Measurements from ENCODE around the gene FASTKD2.

The FASTKD2 gene

DNA sequence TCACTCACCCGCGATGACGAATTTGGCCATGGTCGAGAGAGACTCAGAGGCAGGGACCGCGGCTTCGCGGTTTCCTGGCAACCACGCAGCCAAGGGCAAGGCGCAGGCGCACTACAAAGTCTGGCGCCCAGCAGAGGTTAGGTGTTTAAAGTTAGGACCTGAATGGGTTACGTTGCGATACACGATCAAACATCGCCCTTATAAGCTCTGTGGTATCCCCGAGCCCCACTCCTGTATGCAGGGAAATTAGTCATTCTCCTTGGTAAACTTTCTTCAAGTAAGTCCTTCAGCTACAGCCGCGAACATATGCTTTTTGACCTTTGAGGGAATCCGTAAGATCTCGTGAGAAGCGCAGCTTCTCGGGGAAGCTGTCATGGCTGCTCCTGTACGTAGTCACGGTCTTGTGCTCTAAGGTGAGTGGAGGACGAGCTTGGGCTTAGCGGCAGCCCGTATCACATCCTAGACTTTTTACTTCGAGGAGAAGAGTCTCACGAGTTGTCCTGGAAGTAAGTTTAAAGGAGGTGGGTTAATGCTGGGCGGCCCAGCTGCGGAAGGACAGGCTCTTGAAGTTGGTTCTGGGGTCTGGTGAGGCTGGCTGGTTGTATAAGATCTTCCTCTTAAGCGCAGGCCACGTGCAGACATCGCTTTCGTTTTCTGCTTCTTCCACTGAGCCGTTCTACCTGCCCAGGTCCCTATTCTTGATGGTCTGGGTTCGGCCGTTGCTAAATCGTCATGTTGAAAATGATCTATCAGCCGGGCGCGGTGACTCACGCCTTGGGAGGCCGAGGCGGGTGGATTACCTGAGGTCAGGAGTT, at the start of gene FASTKD2, which contains the start of gene MDH1B:
Gene FASTKD2, plus strand, starts transcription at position 365 of the 815 bp plus-strand sequence. CDS start 1,088 bp downstream, outside the sequence.
Gene MDH1B, minus strand, starts transcription at position 87 of the 815 bp plus-strand sequence. Its CDS starts 57 bp downstream, at position 30.
- peak; percentile 83 for DNase-seq (ENCODE audit: low read depth)

DNA sequence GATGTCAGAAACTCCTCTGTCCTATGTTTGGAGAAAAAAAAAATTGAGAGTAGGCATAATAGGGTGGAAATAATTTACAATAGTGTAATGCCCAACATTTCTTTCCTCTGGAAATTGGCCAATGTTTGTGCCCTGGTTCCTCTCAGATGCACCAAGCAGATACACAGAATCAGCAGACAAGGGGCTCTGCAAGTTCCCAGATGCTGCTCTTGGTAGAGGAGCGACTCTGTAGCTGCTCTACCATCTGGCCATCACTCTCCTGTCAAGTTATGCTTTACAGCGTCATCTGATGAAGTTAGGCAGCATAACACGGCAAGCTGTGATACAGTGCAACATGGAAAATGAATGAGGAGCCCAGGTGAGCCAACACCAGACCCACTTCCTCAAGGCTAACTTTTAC, 48.8 kb upstream of the FASTKD2 start:
- DNase-seq (ENCODE audit: low read depth): no peak

DNA sequence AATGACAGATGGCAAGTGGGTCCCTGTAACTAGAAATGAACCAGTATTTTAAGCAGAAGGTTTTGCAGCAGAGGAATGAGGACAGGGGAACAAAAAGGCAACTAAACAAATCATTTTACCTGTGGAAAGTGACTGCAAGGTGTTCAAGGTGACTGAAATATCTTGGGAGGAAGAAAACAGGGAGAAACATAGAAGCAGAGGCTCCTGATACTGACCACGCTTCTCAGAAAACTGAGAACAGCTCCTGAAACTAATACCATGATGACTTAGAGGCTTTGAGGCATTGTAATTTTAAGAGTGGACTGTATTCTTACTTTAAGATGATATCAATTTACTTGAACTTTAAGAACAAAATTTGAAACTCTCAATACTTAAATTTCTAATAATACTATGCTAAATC, 47.1 kb upstream of the FASTKD2 start, which contains the start of gene DYTN:
Gene DYTN, minus strand, starts transcription at position 101 of the 400 bp plus-strand sequence. CDS start 117 bp downstream, outside the sequence.
- no peak for DNase-seq (ENCODE audit: low read depth)

DNA sequence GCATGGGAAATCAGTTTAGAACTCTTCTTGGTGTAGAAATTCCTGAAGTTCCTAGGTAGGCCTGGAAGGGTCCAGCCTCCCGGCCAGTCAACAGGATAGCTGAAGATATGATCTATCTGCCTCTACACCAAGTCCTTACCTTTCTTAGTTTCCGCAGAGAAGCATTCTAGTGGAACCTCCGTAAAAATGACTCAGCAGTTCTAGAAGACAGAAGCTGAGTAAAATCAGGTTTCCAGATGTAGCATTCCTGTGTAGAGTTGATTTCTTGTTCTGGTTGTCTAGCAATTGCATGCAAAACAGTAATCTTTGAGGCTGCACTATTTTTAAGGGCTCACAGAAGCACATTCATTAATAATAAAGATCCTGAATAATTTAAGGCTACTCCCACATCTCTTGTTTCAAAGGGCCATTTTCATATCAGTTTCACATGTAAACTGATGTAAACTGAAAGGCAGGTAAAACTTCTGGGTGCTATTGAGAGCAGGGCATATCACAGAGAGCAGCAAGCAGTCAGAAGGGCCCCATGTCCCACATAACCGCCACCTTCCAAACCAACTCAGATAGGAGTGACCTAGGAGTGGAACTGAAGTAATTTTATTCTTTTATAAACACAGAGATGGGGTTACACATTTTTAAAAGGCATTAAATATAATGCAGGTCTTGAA, 44.0 kb upstream of the FASTKD2 start:
- no peak for DNase-seq (ENCODE audit: low read depth)

DNA sequence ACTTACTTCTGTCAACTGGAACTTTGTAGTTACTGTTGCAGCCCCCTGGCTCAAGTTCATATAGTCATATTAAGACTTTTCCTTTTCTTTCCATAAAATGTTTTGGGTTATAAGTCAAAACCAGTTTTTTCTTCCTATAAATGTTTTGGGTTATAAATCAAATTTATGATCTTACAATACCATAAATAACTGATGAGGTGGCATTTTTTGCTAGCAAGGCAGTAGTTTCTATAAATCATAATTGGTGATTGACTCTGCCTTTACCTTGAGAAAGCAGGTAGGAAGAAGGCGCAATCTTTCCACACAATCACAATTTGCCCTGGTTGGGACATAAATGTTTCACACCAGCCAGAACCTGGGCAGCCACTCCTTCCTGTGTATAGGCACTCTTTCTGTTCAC, 42.1 kb upstream of the FASTKD2 start:
- no peak for DNase-seq (ENCODE audit: low read depth)

DNA sequence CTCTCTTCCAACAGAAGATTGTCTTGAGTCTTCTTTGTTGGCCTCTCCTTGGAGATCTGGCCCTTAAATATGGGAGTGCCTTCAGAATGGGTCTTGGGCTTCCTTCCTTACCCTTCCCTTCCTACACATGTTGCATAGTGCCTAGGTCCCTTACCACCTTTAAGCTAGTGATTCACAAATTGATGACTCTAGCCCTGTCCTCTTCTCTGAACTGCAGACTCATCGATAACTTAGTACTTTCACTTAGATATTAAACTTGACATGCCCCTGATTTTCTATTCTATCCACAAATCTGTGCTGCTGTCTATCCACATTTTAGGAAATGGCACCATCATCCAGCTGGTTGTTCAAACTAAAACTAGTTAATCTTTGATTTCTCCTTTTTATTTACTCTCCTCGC, 38.1 kb upstream of the FASTKD2 start:
- no peak for DNase-seq (ENCODE audit: low read depth)

DNA sequence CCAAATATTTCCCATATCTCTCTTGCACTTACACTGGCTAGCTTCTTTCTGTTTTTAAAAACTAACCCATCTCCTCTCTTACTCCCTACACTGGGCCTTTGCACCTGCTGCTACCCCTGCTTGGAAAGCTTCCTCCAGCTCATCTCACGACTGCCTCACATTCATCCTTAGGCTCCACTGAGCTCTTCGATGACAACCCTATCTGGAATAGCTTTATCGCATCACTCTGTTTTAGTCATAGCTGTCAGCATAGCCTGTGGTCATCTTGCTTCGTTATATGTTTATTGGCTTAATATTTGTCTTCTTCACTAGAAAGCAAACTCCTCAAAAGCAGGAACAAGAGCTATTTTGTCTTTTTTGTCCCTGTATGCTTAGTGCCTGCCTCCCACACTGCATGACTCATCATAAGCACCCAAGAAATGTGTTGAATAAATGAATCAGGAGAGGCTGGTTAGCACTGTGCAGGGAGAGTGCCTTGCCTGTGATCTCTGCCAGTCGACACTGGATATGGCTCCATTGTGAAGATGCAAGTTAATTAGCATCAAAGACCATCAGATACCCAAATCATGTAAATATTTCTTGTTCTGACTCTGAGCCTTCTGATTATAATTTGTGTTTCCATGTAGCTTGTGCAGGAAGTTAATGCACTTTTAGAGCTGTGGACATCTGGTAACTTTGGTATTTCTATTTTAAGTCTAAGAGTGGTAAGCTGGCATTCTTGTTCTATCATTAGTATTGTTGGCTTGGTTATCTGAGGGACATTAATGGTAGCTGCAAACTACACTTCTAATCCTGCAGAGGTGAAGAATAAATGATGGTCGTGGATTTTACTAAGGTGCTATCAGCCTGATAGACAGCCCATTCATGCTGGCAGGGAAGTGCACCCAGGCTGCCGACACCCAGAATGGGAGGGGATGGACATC, 36.9 kb upstream of the FASTKD2 start:
- DNase-seq (ENCODE audit: low read depth): no peak

DNA sequence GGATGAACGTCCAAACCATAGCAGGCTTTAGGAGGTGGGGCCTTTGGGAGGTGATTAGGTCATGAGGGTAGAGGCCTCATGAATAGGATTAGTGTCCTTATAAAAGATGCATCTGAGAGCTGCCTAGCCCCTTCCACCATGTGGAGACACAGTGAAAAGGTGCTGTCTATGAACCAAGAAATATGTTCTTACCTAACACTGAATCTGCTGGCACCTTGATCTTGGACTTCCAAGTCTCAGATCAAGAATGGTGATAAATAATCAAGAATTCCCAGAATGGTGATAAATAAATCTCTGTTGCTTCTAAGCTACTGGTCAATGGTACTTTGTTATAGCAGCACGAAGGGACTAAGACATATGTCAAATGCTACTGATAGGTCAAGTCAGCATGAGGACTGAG, 32.1 kb upstream of the FASTKD2 start:
- DNase-seq (ENCODE audit: low read depth): no peak

DNA sequence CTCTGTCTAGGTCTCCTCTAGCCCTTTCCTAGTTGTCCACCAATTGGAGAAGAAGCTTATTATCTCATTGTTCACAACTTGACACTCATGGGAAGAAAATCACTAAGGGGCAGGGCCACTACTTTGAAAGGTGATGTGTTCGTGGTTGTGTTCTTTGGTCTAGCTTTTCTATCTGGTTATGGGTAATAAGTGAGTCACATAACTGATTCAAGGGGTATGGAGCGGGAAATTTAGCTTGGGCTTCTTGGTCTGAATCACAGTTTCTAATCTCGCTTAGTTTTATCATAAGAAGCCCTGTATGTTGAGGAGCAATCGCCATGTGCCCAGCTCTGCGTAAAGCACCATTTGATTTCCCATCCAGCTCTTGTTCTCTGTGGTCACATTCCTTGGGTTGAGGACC, 28.5 kb upstream of the FASTKD2 start:
- no peak for DNase-seq (ENCODE audit: low read depth)

DNA sequence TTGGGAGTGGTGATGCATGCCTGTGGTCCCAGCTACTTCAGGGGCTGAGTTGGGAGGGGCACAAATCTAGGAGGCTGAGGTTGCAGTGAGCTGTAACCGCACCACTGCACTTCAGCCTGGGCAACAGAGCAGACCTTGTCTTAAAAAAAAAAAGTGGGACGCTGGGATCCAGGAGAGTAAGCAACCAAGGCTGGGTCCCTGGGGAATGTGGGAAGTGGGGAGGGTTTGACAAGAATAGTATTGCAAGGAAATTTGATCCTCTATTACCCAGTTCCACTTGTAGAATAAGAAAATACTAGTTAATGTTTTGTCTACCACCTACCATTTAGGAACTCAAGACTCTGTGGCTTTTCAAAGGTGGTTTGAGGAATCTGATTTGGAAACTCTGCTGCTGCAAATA, 26.1 kb upstream of the FASTKD2 start:
- no peak for DNase-seq (ENCODE audit: low read depth)

DNA sequence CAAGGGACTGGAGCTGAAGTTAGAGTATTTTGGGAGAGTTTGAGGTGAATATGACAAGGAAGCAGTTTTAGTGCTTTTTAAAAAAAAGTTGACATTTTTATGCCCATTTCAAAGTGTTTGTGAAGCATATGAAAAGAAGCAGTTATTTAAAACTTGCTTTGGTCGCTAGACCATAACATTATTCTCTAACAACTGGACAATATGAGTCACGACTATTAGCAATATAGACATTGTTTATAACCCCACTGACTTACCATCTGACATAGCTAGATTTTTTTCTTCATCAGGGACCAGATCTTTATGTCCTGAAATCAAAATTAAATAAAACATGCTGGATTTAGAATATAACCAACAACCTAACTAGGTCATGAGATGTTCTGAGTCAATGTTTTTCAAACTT, 24.6 kb upstream of the FASTKD2 start:
- no peak for DNase-seq (ENCODE audit: low read depth)

DNA sequence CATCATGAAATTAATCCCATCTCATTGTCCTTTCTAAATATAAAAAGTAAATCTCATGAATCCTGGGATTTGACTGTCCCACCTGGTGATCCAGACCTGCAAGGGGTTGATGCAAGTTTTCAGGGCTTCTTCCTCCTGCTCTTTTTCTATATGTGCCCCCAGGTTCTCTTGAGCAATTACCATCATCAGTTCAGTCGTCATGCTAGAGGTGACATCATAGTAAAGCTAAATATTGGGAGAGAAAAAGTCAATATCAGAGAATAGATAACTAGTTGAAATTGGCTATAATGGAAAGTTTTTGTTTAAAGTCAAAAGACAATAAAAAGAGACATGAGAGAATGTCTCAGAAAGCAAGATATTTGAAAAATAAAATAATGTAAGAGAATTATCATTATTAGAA, 8.6 kb upstream of the FASTKD2 start:
- no peak for DNase-seq (ENCODE audit: low read depth)

DNA sequence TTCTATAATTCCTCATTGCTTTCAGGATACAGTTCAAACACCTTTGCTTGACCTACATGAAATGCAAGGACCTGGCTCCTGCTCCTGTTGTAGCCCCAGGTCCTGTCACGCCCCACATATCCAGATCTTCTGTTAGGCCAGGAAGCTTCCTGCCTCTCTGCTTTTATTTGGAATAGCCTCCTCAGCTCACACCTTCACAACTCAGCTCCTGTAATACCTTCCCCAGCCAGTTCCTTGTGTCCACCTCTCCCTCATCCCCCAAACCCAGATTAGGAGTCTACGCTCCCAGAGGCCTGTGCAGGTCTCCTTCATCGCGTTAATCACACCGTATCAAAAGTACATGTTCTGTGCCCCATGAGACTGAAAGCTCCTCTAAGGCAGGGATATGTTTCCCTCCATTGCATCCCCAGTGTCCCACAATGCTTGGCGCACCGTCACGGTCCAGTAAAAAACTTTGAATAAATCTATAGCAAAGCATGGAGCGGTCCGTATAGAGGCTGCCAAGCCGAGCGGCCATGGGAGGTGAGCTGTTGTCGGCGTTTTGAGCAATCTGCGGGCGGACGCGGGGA, 649 bp upstream of the FASTKD2 start:
- DNase-seq (ENCODE audit: low read depth): no peak

DNA sequence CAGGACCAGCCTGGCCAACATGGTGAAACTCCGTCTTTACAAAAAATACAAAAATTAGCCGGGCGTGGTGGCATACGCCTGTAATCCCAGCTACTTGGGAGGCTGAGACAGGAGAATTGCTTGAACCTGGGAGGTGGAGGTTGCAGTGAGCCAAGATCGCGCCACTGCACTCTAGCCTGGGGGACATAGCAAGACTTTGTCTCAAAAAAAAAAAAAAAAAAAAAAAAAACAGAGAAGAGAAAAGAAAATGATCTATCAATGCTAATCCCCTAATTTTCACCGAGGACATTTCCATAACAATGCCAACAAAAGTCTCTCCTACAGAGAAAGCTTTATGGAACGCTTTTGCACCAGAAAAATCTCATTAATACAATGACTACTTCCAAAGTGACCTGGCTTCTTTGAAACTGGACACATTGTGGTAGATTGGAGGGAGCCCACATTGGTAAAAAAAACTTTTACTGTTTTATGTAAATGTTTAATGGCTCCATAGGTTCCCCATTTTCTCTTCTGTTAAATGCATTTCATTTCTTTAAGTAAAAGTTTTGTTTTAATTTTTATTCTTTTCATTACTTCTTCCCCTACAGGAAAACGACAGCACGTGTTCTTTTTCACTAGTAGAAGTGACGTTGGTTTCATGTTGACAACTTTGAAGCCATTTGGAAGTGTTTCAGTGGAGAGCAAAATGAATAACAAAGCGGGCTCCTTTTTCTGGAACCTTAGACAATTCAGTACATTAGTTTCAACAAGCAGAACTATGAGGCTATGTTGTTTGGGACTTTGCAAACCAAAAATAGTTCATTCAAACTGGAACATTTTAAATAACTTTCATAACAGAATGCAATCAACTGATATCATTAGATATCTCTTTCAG, 888 bp downstream of the FASTKD2 start:
- no peak for DNase-seq (ENCODE audit: low read depth)

DNA sequence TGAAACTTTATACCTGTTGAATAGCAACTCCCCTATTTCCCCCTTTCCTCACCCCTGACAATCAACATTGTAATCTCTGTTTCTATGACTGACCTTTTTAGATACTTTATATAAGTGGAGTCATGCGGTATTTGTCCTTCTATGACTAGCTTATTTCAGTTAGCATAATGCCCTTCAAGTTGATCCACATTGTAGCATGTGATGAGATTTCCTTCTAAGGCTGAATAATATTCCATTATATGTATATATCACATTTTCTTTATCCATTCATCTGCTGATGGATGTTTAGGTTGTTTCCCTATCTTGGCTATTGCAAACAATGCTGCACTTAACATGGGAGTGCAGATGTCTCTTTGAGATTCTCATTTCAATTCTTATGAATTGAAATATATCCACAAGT, 9.5 kb downstream of the FASTKD2 start:
- no peak for DNase-seq (ENCODE audit: low read depth)

DNA sequence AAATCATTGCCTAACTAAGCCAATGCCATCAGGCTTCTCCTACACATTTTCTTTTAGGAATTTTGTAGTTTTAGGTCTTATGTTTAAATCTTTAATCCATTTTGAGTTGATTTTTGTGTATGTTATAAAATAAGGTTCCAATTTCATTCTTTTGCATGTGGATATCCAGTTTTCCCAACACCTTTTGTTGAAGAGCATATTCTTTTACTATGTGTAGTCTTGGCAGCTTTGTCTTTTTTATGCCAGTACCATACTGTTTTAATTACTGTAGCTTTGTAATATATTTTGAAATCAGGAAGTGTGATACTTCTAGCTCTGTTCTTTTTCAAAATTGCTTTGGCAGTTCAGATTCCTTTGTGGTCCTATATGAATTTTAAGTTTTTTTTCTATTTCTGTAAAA, 11.0 kb downstream of the FASTKD2 start:
- DNase-seq (ENCODE audit: low read depth): no peak

DNA sequence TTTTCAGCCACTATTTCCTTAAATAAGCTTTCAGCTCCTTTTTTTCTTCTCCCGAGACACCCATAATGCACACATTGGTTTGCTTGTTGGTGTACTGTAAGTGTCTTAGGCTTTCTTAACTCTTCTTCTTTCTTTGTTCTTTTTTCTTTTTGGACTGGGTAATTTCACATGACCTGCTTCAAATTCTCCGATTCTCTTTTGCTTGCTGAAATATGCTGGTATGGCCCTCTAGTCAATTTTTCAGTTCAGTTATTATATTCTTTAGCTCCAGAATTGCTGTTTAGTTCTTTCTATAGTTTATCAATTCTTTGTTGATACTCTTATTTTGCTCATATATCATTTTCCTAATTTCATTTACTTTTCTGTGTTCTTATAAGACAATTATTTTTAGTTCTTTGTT, 15.3 kb downstream of the FASTKD2 start:
- no peak for DNase-seq (ENCODE audit: low read depth)

DNA sequence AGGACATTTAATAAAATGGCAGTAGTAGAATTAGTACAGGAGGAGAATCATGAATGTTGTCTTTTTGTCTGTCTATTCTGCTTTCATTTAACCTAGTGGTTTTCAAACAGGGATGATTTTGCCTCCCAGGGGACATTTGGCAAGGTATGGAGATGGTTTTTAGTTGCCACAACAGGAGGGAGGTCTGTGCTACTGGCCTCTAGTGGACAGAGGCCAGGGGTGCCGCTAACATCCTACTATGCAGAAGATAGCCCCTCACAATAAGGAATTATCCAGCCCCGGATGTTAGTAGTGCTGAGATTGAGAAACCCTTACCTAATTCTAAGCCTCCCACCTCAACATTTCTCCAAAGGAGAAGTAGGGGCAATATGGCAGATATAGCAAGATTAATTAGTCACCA, 18.3 kb downstream of the FASTKD2 start:
- no peak for DNase-seq (ENCODE audit: low read depth)

DNA sequence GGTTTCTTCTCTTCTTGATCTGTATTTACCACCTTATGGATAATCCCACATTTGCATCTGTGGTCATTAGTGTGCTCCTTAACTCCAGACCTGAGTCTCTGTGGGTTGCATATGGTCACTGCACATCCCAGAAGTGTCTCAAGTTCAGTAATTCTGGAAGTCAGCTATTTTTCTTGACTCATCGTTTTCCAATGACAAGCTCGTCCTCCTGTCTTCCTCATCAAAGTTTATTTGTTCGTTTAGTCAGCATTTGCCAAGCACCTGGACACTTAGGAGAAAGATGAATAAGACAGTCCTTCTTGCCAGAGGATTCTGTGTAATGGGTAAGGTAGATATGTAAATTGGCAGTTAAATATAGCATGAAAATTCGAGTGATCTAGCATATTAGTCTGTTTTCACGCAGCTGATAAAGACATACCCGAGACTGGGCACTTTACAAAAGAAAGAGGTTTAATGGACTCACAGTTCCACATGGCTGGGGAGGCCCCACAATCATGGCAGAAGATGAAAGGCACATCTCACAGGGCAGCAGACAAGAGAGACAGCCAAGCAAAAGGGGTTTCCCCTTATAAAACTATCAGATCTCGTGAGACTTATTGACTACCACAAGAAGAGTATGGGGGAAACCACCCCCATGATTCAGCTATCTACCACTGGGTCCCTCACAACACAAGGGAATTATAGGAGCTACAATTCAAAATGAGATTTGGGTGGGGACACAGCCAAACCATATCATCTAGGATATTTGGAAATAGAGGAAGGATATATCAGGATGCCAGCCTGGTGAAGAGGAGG, 19.4 kb downstream of the FASTKD2 start:
- no peak for DNase-seq (ENCODE audit: low read depth)

DNA sequence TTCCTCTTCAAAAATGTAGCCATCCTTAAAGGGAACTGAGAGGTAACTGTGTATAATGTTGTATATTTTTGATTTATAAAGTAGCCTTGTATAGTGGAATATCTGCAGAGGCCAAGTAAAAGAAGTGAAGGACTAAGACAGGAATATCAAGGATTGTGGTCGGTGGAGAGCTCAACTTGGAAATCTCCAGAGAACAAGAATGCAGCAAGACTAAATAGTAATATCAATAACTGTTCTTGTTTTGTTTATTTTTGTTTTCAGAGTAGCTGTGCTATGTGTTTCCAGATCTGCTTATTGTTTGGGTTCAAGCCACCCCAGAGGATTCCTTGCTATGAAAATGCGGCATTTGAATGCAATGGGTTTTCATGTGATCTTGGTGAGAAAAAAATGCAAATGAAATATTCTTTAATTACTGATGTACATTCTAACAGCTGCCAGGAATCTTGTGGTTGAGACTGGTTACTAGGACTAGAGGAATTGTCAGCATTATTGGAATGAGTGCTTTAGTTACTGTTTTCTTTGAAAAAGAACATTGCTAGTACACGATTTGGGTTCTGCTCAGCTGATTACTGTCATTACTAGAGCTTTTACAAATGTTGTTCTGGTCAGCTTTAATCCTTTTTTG, 25.0 kb downstream of the FASTKD2 start:
- no peak for DNase-seq (ENCODE audit: low read depth)
